Spleen (tissue), 11 donors: Measurements from ENCODE around the gene ACLY. TPM values are rescaled to one million over a fixed set of nuclear protein-coding genes. Genes with fewer than 3 reads are reported as not detected.
"Not testable (repeated sequence)": the region's sequence is repeated elsewhere in the genome, so short reads cannot be mapped to it uniquely, and the experiment has no call there.

Experiments used
- DNase-seq: peaks from one replicate; pipeline ENCODE4 v3.0.0-alpha.2; 2020
- H3K27ac ChIP-seq, 8 donors: fragments of 200-600 bp; sonication (generic) in 7 of 8; 1 replicate in 4 of 8; 2 replicates in 4 of 8; pipeline versions ENCODE4 v1.5.0 to v1.8.0; 2016 to 2021; ENCODE audit warnings: inconsistent platforms in 4 of 8, mild to moderate bottlenecking in 4 of 8, moderate library complexity in 1 of 8
- H3K27me3 ChIP-seq, 7 donors: fragments of 200-600 bp; sonication (generic) in 6 of 7; replicated peaks in 1 of 7; 1 replicate in 4 of 7; 2 replicates in 3 of 7; pipeline versions ENCODE4 v1.5.0 to v1.8.0; 2016 to 2021; ENCODE audit warnings: inconsistent platforms in 3 of 7, mild to moderate bottlenecking in 1 of 7
- H3K36me3 ChIP-seq, 6 donors: fragments of 200-600 bp; sonication (generic) in 5 of 6; 1 replicate in 4 of 6; 2 replicates in 2 of 6; pipeline versions ENCODE4 v1.5.0 to v1.8.0; 2016 to 2021; ENCODE audit warnings: inconsistent platforms in 2 of 6
- H3K4me1 ChIP-seq, 6 donors: fragments of 200-600 bp; sonication (generic) in 5 of 6; 1 replicate in 3 of 6; 2 replicates in 3 of 6; pipeline versions ENCODE4 v1.5.0 to v1.8.0; 2016 to 2021; ENCODE audit warnings: inconsistent platforms in 3 of 6
- H3K4me3 ChIP-seq, 8 donors: fragments of 200-600 bp; sonication (generic) in 7 of 8; 1 replicate in 4 of 8; 2 replicates in 4 of 8; pipeline versions ENCODE4 v1.5.0 to v1.8.0; 2016 to 2021; ENCODE audit warnings: inconsistent platforms in 4 of 8, mild to moderate bottlenecking in 4 of 8, moderate library complexity in 2 of 8
- H3K9me3 ChIP-seq, 8 donors: fragments of 200-600 bp; sonication (generic) in 7 of 8; 1 replicate in 4 of 8; 2 replicates in 4 of 8; pipeline versions ENCODE4 v1.5.0 to v1.8.0; 2016 to 2021; ENCODE audit warnings: inconsistent platforms in 4 of 8
- POLR2A ChIP-seq, 3 donors: fragments of 450-650 bp; IDR thresholded peaks; one replicate each; pipeline ENCODE4 v1.5.1; 2017; ENCODE audit warnings: antibody characterized with exemption in 3 of 3, mild to moderate bottlenecking in 1 of 3
- POLR2AphosphoS5 ChIP-seq, 3 donors: sonication (generic); formaldehyde crosslinking; IDR thresholded peaks; one replicate each; pipeline ENCODE4 v1.5.1; 2017; ENCODE audit warnings: antibody characterized with exemption in 3 of 3
- WGBS, 5 donors: extraction: QIAGEN DNeasy Blood & Tissue Kit in 3 of 5; methylation state at CpG; one replicate each; pipeline versions ENCODE4 v1.1.5 to v1.1.7; 2013 to 2018; 5-methylcytosine and 5-hydroxymethylcytosine counted together
- intact Hi-C: fragments of 100-400 bp; cut with DNase I; formaldehyde crosslinking; loops from one replicate; pipeline ENCODE4 v1.15.0; 2023; ENCODE audit warnings: low total_unique reads
- polyA plus RNA-seq, 3 donors: library from polyadenylated mRNA; stranded (reverse); fragments of 200-250 nt; gene quantifications; one replicate each; pipeline ENCODE4 v1.2.1, GENCODE V29; 2013
- total RNA-seq, 7 donors: library from RNA; depleted of rRNA in 3 of 7; stranded (reverse); fragments of >200 nt in 3 of 7; fragmentation: NEBNext Ultra II Directional in 4 of 7; extraction: Animal tissue kit (Norgen Biotek cat#: 25700) in 4 of 7; gene quantifications; one replicate each; pipeline versions ENCODE4 v1.1.0 to v1.2.1, GENCODE V29; 2016 to 2021
- TF ChIP-seq, protein P1 (sequence below), 11 experiments: fragments of 200-600 bp in 7 of 11; fragments of 450-650 bp in 4 of 11; sonication (generic) in 4 of 11; IDR thresholded peaks in 8 of 11; conservative IDR thresholded peaks in 3 of 11; 1 replicate in 7 of 11; 2 replicates in 4 of 11; pipeline versions ENCODE4 v1.4.0 to v1.8.0; 2016 to 2021; ENCODE audit warnings: antibody characterized with exemption in 11 of 11, inconsistent platforms in 4 of 11, mild to moderate bottlenecking in 1 of 11
- donor health status: healthy with polysubstance abuse.
- donor health status: DM: no; HTN: no; CAD: no; lungs with moderate emphysema.
- donor health status: DM: no; HTN: no; CAD: no.
- donor health status: Bipolar disorder and iron deficiency.
- donor health status: healthy.
- donor health status: DM: no; HTN: no; CAD: no.
- donor health status: DM: yes; HTN: yes; CAD: no.

The ACLY gene
- total and polyA plus RNA-seq, 10 donors: 17.7 to 112 (median 80.2) TPM

DNA sequence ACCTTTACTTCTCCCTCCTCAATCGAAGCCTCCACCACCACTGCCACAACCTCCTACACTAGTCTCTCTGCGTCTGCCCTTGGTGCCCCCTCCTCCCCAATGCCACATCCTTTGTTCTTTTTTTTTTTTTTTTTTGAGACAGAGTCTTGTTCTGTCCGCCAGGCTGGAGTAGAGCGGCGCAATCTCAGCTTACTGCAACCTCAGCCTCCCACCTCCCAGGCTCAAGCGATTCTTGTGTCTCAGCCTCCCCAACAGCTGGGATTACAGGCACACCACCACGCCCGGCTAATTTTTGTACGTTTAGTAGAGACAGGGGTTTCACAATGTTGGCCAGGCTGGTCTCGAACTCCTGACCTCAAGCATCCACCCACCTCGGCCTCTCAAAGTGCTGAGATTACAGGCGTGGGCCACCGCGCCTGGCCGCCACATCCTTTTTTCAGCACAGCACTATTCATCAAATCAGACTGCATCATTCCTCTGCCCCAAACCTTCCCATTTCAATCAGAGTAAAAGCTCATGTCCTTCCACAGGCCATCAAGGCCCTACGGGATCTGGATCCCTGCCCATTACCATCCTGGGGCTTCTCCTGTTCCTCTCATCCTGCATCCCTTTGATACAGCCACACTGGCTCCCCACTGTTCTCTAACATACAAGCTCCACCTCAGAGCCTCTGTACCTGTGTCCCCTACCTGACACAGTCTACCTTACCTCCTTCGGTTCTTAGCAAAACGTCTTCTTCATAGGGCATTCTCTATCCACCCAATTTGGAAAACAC, 55.5 kb downstream of the ACLY start:
- H3K27ac ChIP-seq: no peak overlapping the region
- intact Hi-C loops: no loop called here
- H3K36me3 ChIP-seq: peaks cover 0 to 19% (median 13%) of the 10 kb centered on the region in 6 donors
- WGBS, 5 donors: 44 to 51% (median 48%) methylated on average over 17 to 18 of the region's 18 CpGs
- peaks cover 13 to 58% (median 40%) of the 10 kb centered on the region in 6 donors for H3K4me1 ChIP-seq
- TF ChIP-seq POLR2A (IDR thresholded peaks at IDR 0.05) (no peak), POLR2AphosphoS5 (IDR thresholded peaks at IDR 0.05) (no peak)
- TF ChIP-seq, protein P1, sequence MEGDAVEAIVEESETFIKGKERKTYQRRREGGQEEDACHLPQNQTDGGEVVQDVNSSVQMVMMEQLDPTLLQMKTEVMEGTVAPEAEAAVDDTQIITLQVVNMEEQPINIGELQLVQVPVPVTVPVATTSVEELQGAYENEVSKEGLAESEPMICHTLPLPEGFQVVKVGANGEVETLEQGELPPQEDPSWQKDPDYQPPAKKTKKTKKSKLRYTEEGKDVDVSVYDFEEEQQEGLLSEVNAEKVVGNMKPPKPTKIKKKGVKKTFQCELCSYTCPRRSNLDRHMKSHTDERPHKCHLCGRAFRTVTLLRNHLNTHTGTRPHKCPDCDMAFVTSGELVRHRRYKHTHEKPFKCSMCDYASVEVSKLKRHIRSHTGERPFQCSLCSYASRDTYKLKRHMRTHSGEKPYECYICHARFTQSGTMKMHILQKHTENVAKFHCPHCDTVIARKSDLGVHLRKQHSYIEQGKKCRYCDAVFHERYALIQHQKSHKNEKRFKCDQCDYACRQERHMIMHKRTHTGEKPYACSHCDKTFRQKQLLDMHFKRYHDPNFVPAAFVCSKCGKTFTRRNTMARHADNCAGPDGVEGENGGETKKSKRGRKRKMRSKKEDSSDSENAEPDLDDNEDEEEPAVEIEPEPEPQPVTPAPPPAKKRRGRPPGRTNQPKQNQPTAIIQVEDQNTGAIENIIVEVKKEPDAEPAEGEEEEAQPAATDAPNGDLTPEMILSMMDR (IDR thresholded peaks at IDR 0.05 in 8 of 11, conservative IDR thresholded peaks at IDR 0.05 in 3 of 11): no peak
- peak overlapping the region in 6 of 8 donors; percentile 84 to 99 (median 96) for H3K4me3 ChIP-seq
- no peak for DNase-seq
- no peaks in the 10 kb centered on the region for H3K27me3 ChIP-seq
- H3K9me3 ChIP-seq: no peaks in the 10 kb centered on the region

DNA sequence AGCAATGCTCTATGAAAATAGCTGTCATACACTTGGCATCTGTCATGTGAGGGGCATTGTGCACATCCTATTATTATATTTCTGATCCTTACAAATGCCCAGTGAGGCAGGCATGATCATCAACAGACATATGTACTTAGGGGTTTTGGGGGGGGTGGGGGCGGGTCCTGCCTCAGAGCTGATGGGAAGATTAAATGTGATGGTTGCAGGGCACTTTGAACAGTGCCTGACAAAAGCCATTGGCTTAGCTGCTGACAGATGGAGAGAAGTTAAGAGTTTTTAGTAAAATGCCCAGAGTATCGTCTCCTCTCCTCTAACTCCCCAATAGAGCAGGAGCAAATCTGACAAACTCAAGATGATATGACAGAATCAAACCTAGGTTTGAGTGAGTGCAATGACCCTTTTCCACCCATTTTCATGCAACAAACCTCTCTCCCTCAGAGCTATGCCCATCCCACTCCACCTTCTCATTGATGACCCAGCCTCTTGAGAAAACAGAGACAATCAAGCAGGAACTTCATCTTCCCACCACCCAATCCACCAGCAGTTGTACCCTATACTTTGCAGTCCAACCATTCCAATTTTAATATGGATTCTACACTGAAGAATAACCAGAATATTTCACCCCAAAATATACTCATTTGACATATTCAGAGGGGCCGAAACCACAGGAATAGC, 58.4 kb downstream of the ACLY start:
- Histone ChIP-seq H3K27me3 (no peaks in the 10 kb centered on the region), H3K9me3 (no peaks in the 10 kb centered on the region), H3K36me3 (peaks cover 0 to 2% (median 0%) of the 10 kb centered on the region in 6 donors), H3K4me3 (no peak overlapping the region), H3K27ac (no peak overlapping the region), H3K4me1 (peaks cover 13 to 58% (median 37%) of the 10 kb centered on the region in 6 donors)
- intact Hi-C loops: no loop called here
- no peak for DNase-seq
- WGBS, 5 donors: 77 to 93% (median 90%) methylated on average over 3 of the region's 3 CpGs
- TF ChIP-seq, protein P1 (IDR thresholded peaks at IDR 0.05 in 8 of 11, conservative IDR thresholded peaks at IDR 0.05 in 3 of 11): no peak
- TF ChIP-seq POLR2A (IDR thresholded peaks at IDR 0.05) (no peak), POLR2AphosphoS5 (IDR thresholded peaks at IDR 0.05) (no peak)

GRCh38 chr17:41851382-41851781, 67.4 kb downstream of the ACLY start:
- WGBS, 5 donors: 87 to 91% (median 89%) methylated on average over 14 of the region's 14 CpGs
- peaks cover 0 to 56% (median 21%) of the 10 kb centered on the region in 6 donors for H3K36me3 ChIP-seq
- H3K9me3 ChIP-seq, intact Hi-C loops, H3K27me3 ChIP-seq, DNase-seq, H3K4me3 ChIP-seq, H3K27ac ChIP-seq: not testable (repeated sequence)
- H3K4me1 ChIP-seq: peaks cover 0 to 47% (median 16%) of the 10 kb centered on the region in 6 donors

- Histone ChIP-seq H3K36me3 (peaks cover 0 to 45% (median 13%) of the 10 kb centered on the region in 6 donors), H3K27me3 (no peaks in the 10 kb centered on the region), H3K9me3 (no peaks in the 10 kb centered on the region), H3K4me3 (no peak overlapping the region), H3K4me1 (peaks cover 0 to 47% (median 16%) of the 10 kb centered on the region in 6 donors), H3K27ac (no peak overlapping the region)
- no peak for DNase-seq
- TF ChIP-seq, protein P1 (IDR thresholded peaks at IDR 0.05 in 8 of 11, conservative IDR thresholded peaks at IDR 0.05 in 3 of 11): no peak
- WGBS, 5 donors: 72 to 88% (median 81%) methylated on average over 4 of the region's 4 CpGs
- intact Hi-C loops: no loop called here
Measured at GRCh38 chr17:41849251-41849990, 69.3 kb downstream of the ACLY start.
